Endothelial cell of umbilical vein (primary cell): Measurements from ENCODE around the gene DEXI. TPM values are rescaled to one million over a fixed set of nuclear protein-coding genes. Genes with fewer than 3 reads are reported as not detected.

ENCODE experiments used
- BruUV-seq: library from RNA; stranded (reverse); fragments of 400-500 nt; replicated peaks from 2 replicates; lab custom pipeline; 2021; lab: Mats Ljungman, UMichigan
- CTCF ChIA-PET: fragments of 300-600, 350-600 bp; sonication (Branson Sonifier 250); formaldehyde crosslinking; loops from one replicate; lab custom pipeline; 2021; ENCODE audit warnings: antibody characterized with exemption, inconsistent platforms; lab: Charles Lee
- POLR2A ChIA-PET: fragments of 300-600, 350-600 bp; sonication (Branson Sonifier 250); formaldehyde crosslinking; loops from one replicate; lab custom pipeline; 2021; ENCODE audit warnings: antibody characterized with exemption, inconsistent platforms; lab: Charles Lee
- DNase-seq: peaks from one replicate; pipeline ENCODE4 v3.0.0-alpha.2; 2011; ENCODE audit warnings: low read depth, low spot score
- FAIRE-seq: peaks from 2 replicates; lab custom pipeline; 2011; peaks lifted over from hg19 to GRCh38; lab: Jason Lieb, UNC
- H2AFZ ChIP-seq: 2 replicates; pipeline ENCODE4 v1.6.0; 2012; ENCODE audit warnings: low read depth, low read length, control low read depth, inconsistent platforms
- H3K27ac ChIP-seq: 2 replicates; pipeline ENCODE4 v1.5.1; 2011; ENCODE audit warnings: low read depth, mild to moderate bottlenecking, control low read depth, low read length, moderate library complexity; ENCODE audit not compliant: insufficient read depth
- H3K27me3 ChIP-seq, 2 experiments: 2 replicates each; pipeline versions ENCODE4 v1.6.0 to v1.6.1; 2011; ENCODE audit warnings: low read length in 2 of 2, mixed read lengths in 1 of 2; ENCODE audit not compliant: control insufficient read depth in 2 of 2, insufficient read depth in 2 of 2
- H3K36me3 ChIP-seq, 2 experiments: 2 replicates in 1 of 2; 3 replicates in 1 of 2; pipeline ENCODE4 v1.5.1; 2011; ENCODE audit warnings: low read length in 2 of 2, mild to moderate bottlenecking in 1 of 2, moderate library complexity in 1 of 2; ENCODE audit not compliant: control insufficient read depth in 2 of 2, insufficient read depth in 2 of 2; ENCODE audit errors: extremely low read depth in 1 of 2
- H3K4me1 ChIP-seq: 3 replicates; pipeline ENCODE4 v1.5.1; 2011; ENCODE audit warnings: mild to moderate bottlenecking, low read length; ENCODE audit not compliant: control insufficient read depth, insufficient read depth; ENCODE audit errors: extremely low read depth
- H3K4me2 ChIP-seq: 2 replicates; pipeline ENCODE4 v1.6.1; 2011; ENCODE audit warnings: low read length, control low read depth, mixed read lengths; ENCODE audit not compliant: insufficient read depth
- H3K4me3 ChIP-seq, 3 experiments: fragments of 200-600 bp in 1 of 3; sonication (generic), shearing (Covaris generic) in 1 of 3; replicated peaks in 1 of 3; 2 replicates each; pipeline ENCODE4 v1.5.1; 2011 to 2016; ENCODE audit warnings: control low read depth in 3 of 3, low read length in 3 of 3, mild to moderate bottlenecking in 2 of 3, inconsistent platforms in 1 of 3, low read depth in 1 of 3, moderate library complexity in 1 of 3; ENCODE audit not compliant: insufficient read depth in 1 of 3
- H3K79me2 ChIP-seq: 2 replicates; pipeline ENCODE4 v1.6.0; 2012; ENCODE audit warnings: low read length, inconsistent platforms; ENCODE audit not compliant: control insufficient read depth, insufficient read depth
- H3K9ac ChIP-seq: replicated peaks from 2 replicates; pipeline ENCODE3; 2011; ENCODE audit warnings: low read length, control low read depth; ENCODE audit not compliant: insufficient read depth; ENCODE audit errors: extremely low read depth
- H3K9me1 ChIP-seq: replicated peaks from 3 replicates; pipeline ENCODE4 v1.6.0; 2011; ENCODE audit warnings: mild to moderate bottlenecking, low read length; ENCODE audit not compliant: control insufficient read depth, insufficient read depth; ENCODE audit errors: extremely low read depth
- H3K9me3 ChIP-seq: replicated peaks from 2 replicates; pipeline ENCODE4 v1.5.1; 2012; ENCODE audit warnings: low read length, inconsistent platforms; ENCODE audit not compliant: control insufficient read depth, insufficient read depth
- H4K20me1 ChIP-seq: replicated peaks from 2 replicates; pipeline ENCODE3; 2011; ENCODE audit warnings: mild to moderate bottlenecking, low read length; ENCODE audit not compliant: control insufficient read depth, insufficient read depth; ENCODE audit errors: extremely low read depth
- EZH2 ChIP-seq: IDR thresholded peaks from 2 replicates; pipeline ENCODE4 v1.6.1; 2012; ENCODE audit warnings: borderline replicate concordance, low read depth, mild to moderate bottlenecking, moderate library complexity, low read length, inconsistent platforms; ENCODE audit not compliant: severe bottlenecking
- FOS ChIP-seq: IDR thresholded peaks from 2 replicates; pipeline ENCODE4 v1.6.1; 2011; ENCODE audit warnings: mild to moderate bottlenecking, low read length, moderate library complexity, borderline replicate concordance; ENCODE audit not compliant: insufficient read depth
- GATA2 ChIP-seq: IDR thresholded peaks from 2 replicates; pipeline ENCODE4 v1.7.0; 2011; ENCODE audit warnings: low read depth, mild to moderate bottlenecking, moderate library complexity, mixed read lengths, low read length; ENCODE audit not compliant: insufficient read length, insufficient read depth
- JUN ChIP-seq: IDR thresholded peaks from 2 replicates; pipeline ENCODE4 v1.6.1; 2011; ENCODE audit warnings: borderline replicate concordance, low read depth; ENCODE audit not compliant: insufficient read length, insufficient read depth
- MYC ChIP-seq: IDR thresholded peaks from one replicate; pipeline ENCODE4 v1.6.1; 2011; ENCODE audit warnings: mild to moderate bottlenecking, low read depth, low read length
- POLR2A ChIP-seq: IDR thresholded peaks from 2 replicates; pipeline ENCODE4 v1.6.1; 2012; ENCODE audit warnings: low read depth, mild to moderate bottlenecking, control low read depth, low read length
- POLR2AphosphoS5 ChIP-seq: IDR thresholded peaks from 2 replicates; pipeline ENCODE4 v1.6.1; 2012; ENCODE audit warnings: low read depth, mild to moderate bottlenecking, control low read depth, low read length, moderate library complexity; ENCODE audit not compliant: insufficient read depth
- dilution Hi-C: fragments of 300-500 bp; cut with MboI; formaldehyde crosslinking; loops from one replicate; pipeline ENCODE4 v1.15.0; 2019; ENCODE audit warnings: low sequenced_read_pairs; ENCODE audit not compliant: extremely low pct_ligation_motif_present
- intact Hi-C: fragments of 100-400 bp; cut with micrococcal nuclease; formaldehyde crosslinking; loops from one replicate; pipeline ENCODE4 v1.10.0; 2022
- polyA plus RNA-seq, 4 experiments: library from polyadenylated mRNA; depleted of rRNA in 3 of 4; stranded (reverse) in 3 of 4; unstranded in 1 of 4; fragments of >200 nt; gene quantifications; 2 replicates each; pipeline versions ENCODE4 v1.2.1 to v1.2.3, GENCODE V29; 2011 to 2012; ENCODE audit warnings: missing spikeins in 1 of 4
- total RNA-seq: library from RNA; stranded (reverse); gene quantifications from 2 replicates; pipeline ENCODE4 v1.2.3, GENCODE V29; 2021
- TF ChIP-seq, protein P1 (sequence below): IDR thresholded peaks from 2 replicates; pipeline ENCODE4 v1.6.1; 2011; ENCODE audit not compliant: insufficient read depth, insufficient read length
- TF ChIP-seq, protein P2 (sequence below), 2 donors: IDR thresholded peaks; 1 replicate in 1 of 2; 2 replicates in 1 of 2; pipeline ENCODE4 v1.5.1; 2011; ENCODE audit warnings: low read length in 2 of 2, mild to moderate bottlenecking in 2 of 2, moderate library complexity in 2 of 2, control low read depth in 1 of 2, inconsistent platforms in 1 of 2, low read depth in 1 of 2; ENCODE audit not compliant: insufficient read depth in 1 of 2; ENCODE audit errors: extremely low read depth in 1 of 2

DEXI gene
- total and polyA plus RNA-seq, 2 donors (not counting 3 experiments of a cell fraction or from before 2014, with no cell fraction given), result 32.8 to 69.5 TPM

DNA sequence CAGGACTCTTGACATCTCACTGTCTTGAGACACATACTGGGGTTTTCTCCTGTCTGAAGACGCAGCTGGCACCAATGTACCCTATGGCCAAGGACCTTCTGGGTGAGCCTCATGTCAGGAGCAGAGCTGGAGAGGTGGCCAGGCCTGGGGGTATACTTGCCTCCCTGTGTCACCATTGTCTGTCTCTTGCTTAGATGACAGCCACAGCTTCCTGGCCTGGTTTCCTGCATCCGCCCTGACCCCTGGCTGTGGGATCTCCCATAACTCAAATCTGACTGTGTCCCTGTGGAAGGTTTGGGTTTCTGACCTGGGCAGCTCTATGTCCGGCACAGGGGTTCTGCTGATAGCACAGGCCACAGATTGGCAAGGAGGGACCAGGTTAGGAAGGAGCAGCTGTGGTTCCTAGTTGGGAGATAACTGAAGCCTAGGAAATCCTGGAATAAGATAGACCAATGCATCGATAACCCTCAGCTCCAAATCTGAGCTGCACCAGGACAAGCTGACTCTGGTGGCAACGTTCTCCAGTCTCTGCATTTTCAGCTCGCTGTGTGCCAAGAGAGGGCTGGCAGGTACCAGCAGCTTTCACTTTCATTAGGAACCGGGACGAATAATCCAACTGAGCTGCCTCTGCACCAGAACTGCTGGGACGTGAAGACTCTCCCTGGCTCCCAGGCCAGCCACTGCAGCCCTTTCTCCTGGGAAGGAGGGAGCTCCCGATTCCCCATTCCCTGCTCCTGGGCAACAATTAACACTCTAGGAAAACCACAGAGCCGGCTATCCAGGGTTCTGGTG is 5.0 kb downstream of the DEXI start:
- Histone ChIP-seq H3K4me1 (peaks cover 46% of the 10 kb centered on the region), H3K4me3 (no peak overlapping the region), H2AFZ (no peak overlapping the region), H3K4me2 (no peak overlapping the region), H3K27ac (no peak overlapping the region), H3K36me3 (peaks cover 0 to 8% of the 10 kb centered on the region in 2 experiments), H3K9ac (no peak overlapping the region), H3K9me3 (no peaks in the 10 kb centered on the region), H3K79me2 (peaks cover 58% of the 10 kb centered on the region), H3K9me1 (no peaks in the 10 kb centered on the region), H4K20me1 (peaks cover 5% of the 10 kb centered on the region), H3K27me3 (no peaks in the 10 kb centered on the region)
- TF ChIP-seq, protein P1, sequence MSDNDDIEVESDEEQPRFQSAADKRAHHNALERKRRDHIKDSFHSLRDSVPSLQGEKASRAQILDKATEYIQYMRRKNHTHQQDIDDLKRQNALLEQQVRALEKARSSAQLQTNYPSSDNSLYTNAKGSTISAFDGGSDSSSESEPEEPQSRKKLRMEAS, result no peak
- no peak for TF ChIP-seq GATA2
- TF ChIP-seq POLR2AphosphoS5, result no peak
- TF ChIP-seq POLR2A, result no peak
- no peak for TF ChIP-seq MYC
- no peak for TF ChIP-seq EZH2
- TF ChIP-seq, protein P2, sequence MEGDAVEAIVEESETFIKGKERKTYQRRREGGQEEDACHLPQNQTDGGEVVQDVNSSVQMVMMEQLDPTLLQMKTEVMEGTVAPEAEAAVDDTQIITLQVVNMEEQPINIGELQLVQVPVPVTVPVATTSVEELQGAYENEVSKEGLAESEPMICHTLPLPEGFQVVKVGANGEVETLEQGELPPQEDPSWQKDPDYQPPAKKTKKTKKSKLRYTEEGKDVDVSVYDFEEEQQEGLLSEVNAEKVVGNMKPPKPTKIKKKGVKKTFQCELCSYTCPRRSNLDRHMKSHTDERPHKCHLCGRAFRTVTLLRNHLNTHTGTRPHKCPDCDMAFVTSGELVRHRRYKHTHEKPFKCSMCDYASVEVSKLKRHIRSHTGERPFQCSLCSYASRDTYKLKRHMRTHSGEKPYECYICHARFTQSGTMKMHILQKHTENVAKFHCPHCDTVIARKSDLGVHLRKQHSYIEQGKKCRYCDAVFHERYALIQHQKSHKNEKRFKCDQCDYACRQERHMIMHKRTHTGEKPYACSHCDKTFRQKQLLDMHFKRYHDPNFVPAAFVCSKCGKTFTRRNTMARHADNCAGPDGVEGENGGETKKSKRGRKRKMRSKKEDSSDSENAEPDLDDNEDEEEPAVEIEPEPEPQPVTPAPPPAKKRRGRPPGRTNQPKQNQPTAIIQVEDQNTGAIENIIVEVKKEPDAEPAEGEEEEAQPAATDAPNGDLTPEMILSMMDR (IDR thresholded peaks at IDR 0.05; ENCODE audit: extremely low read depth in 1 of 2, insufficient read depth in 1 of 2, low read depth in 1 of 2, low read length in 2 of 2), result no peak
- no peak for TF ChIP-seq JUN
- no peak for TF ChIP-seq FOS
- POLR2A ChIA-PET, result no interaction called here
- DNase-seq (no peak), FAIRE-seq (peak; percentile 70)
- CTCF ChIA-PET, result interaction anchor here (1.0 to 1.9 kb wide), 6 partner anchors 19 to 777 kb away, joined by 3 to 14 read pairs (median 3); no protein-coding TSS in a partner anchor
- no TSS peak for BruUV-seq
- dilution Hi-C loops (no loop called here), intact Hi-C loops (no loop called here)
